Prostate gland (tissue), 2 donors: ENCODE data around the gene NBEAL1. TPM values are rescaled to one million over a fixed set of nuclear protein-coding genes. Genes with fewer than 3 reads are reported as not detected.
"Not testable (repeated sequence)": the region's sequence is repeated elsewhere in the genome, so short reads cannot be mapped to it uniquely, and the experiment has no call there.

ENCODE experiments used
- DNase-seq: peaks from one replicate; pipeline ENCODE4 v3.0.0-alpha.2; 2019; ENCODE audit warnings: low spot score
- H3K27ac ChIP-seq, 2 donors: fragments of 200-600 bp; sonication (generic); 2 replicates each; pipeline ENCODE4 v1.5.1; 2017 to 2019
- H3K27me3 ChIP-seq: fragments of 200-600 bp; sonication (generic); replicated peaks from 2 replicates; pipeline ENCODE4 v1.5.1; 2019; ENCODE audit not compliant: insufficient read depth
- H3K36me3 ChIP-seq, 2 donors: fragments of 200-600 bp; sonication (generic); 1 replicate in 1 of 2; 2 replicates in 1 of 2; pipeline versions ENCODE4 v1.5.1 to v1.8.1; 2017 to 2019
- H3K4me1 ChIP-seq: fragments of 200-600 bp; sonication (generic); replicated peaks from 2 replicates; pipeline ENCODE4 v1.5.1; 2019
- H3K4me3 ChIP-seq, 2 donors: fragments of 200-600 bp; sonication (generic); 2 replicates each; pipeline ENCODE4 v1.5.1; 2017 to 2019
- H3K9me3 ChIP-seq: fragments of 200-600 bp; sonication (generic); 2 replicates; pipeline ENCODE4 v1.5.1; 2017
- POLR2A ChIP-seq: fragments of 450-650 bp; IDR thresholded peaks from one replicate; pipeline ENCODE4 v1.6.1; 2016; ENCODE audit warnings: antibody characterized with exemption, mild to moderate bottlenecking
- POLR2AphosphoS5 ChIP-seq: sonication (generic); formaldehyde crosslinking; IDR thresholded peaks from one replicate; pipeline ENCODE4 v1.6.1; 2017; ENCODE audit warnings: antibody characterized with exemption
- WGBS: methylation state at CpG from one replicate; pipeline ENCODE4 v1.1.5; 2018; 5-methylcytosine and 5-hydroxymethylcytosine counted together
- intact Hi-C: fragments of 100-400 bp; cut with DNase I; formaldehyde crosslinking; loops from one replicate; pipeline ENCODE4 v1.14.2; 2022
- total RNA-seq, 2 donors: library from RNA; depleted of rRNA; stranded (reverse); fragments of >200 nt; gene quantifications; one replicate each; pipeline ENCODE4 v1.1.0, GENCODE V29; 2016
- TF ChIP-seq, protein P1 (sequence below), 4 experiments: fragments of 200-600 bp in 2 of 4; fragments of 450-650 bp in 2 of 4; sonication (generic) in 2 of 4; IDR thresholded peaks; 1 replicate in 3 of 4; 2 replicates in 1 of 4; pipeline ENCODE4 v1.5.1; 2016 to 2019; ENCODE audit warnings: antibody characterized with exemption in 4 of 4, mild to moderate bottlenecking in 2 of 4, moderate library complexity in 2 of 4

The NBEAL1 gene
- total RNA-seq, 2 donors from 2014 or later = 21.2 to 47.1 TPM

DNA sequence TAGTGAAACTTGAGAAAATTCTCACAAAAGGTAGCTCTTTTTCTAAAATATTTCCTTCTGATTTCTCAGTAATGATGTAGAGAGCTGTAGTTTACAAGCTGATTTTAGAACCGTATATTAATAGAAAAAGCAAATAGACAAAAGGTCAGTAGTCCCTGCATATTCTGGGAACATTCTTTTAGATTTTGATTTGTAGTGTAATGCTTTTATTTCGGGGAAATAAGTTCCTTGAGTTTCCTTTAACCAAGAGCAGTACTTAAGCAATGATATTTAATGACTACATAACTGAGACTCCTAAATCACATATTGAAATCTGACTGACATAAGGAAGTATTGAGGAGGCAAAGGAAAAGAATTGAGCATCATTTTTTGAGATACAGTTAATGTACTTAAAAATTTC lies 22.4 kb downstream of the NBEAL1 start:
- no peak for DNase-seq
- intact Hi-C loops = no loop called here
- H3K9me3 ChIP-seq = no peaks in the 10 kb centered on the region
- no peak overlapping the region for H3K27ac ChIP-seq
- no peak for TF ChIP-seq POLR2A
- TF ChIP-seq POLR2AphosphoS5 = no peak
- TF ChIP-seq, protein P1, sequence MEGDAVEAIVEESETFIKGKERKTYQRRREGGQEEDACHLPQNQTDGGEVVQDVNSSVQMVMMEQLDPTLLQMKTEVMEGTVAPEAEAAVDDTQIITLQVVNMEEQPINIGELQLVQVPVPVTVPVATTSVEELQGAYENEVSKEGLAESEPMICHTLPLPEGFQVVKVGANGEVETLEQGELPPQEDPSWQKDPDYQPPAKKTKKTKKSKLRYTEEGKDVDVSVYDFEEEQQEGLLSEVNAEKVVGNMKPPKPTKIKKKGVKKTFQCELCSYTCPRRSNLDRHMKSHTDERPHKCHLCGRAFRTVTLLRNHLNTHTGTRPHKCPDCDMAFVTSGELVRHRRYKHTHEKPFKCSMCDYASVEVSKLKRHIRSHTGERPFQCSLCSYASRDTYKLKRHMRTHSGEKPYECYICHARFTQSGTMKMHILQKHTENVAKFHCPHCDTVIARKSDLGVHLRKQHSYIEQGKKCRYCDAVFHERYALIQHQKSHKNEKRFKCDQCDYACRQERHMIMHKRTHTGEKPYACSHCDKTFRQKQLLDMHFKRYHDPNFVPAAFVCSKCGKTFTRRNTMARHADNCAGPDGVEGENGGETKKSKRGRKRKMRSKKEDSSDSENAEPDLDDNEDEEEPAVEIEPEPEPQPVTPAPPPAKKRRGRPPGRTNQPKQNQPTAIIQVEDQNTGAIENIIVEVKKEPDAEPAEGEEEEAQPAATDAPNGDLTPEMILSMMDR (IDR thresholded peaks at IDR 0.05) = no peak
- no peaks in the 10 kb centered on the region for H3K36me3 ChIP-seq
- 48% methylated on average over 2 of the region's 2 CpGs for WGBS
- no peak overlapping the region for H3K4me3 ChIP-seq
- H3K27me3 ChIP-seq = no peaks in the 10 kb centered on the region
- no peaks in the 10 kb centered on the region for H3K4me1 ChIP-seq

DNA sequence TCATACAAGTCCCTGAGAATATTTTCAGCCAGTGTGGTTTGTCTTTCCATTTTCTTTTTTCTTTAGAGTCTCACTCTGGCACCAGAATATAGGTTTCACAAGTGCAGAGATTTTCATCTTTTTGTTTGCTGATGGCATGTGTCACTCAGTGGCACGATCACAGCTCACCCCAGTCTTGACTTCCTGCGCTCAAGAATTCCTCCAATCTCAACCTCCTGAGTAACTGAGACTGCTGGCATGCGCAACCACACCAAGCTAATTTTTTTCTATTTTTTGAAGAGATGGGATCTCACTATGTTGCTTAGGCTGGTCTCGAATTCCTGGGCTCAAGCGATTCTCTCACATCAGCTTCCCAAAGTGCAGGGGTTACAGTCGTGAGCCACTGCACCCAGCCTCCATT lies 23.9 kb downstream of the NBEAL1 start:
- Histone ChIP-seq H3K27ac (no peak overlapping the region), H3K4me3 (no peak overlapping the region), H3K27me3 (no peaks in the 10 kb centered on the region), H3K9me3 (no peaks in the 10 kb centered on the region), H3K36me3 (no peaks in the 10 kb centered on the region), H3K4me1 (no peaks in the 10 kb centered on the region)
- intact Hi-C loops = no loop called here
- TF ChIP-seq POLR2AphosphoS5 = no peak
- TF ChIP-seq POLR2A = no peak
- TF ChIP-seq, protein P1 (IDR thresholded peaks at IDR 0.05) = no peak
- DNase-seq = no peak
- WGBS = 95% methylated on average over 6 of the region's 6 CpGs

DNA sequence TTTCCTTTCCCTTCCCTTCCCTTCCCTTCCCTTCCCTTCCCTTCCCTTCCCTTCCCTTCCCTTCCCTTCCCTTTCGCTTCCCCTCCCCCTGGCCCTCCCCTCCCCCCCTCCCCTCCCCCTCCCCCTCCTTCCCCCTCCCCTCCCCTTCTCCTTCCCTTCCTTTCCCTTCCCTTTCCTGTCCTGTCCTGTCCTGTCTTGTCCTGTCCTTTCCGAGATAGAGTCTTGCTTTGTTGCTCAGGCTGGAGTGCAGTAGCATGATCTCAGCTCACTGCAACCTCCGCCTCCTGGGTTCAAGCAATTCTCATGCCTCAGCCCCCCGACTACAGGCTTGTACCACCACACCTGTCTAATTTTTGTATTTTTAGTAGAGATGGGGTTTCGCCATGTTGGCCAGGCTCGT lies 24.5 kb downstream of the NBEAL1 start:
- H3K27me3 ChIP-seq, intact Hi-C loops, H3K4me1 ChIP-seq, H3K27ac ChIP-seq, H3K36me3 ChIP-seq, DNase-seq, H3K9me3 ChIP-seq, H3K4me3 ChIP-seq: not testable (repeated sequence)
- 88% methylated on average over 6 of the region's 6 CpGs for WGBS

DNA sequence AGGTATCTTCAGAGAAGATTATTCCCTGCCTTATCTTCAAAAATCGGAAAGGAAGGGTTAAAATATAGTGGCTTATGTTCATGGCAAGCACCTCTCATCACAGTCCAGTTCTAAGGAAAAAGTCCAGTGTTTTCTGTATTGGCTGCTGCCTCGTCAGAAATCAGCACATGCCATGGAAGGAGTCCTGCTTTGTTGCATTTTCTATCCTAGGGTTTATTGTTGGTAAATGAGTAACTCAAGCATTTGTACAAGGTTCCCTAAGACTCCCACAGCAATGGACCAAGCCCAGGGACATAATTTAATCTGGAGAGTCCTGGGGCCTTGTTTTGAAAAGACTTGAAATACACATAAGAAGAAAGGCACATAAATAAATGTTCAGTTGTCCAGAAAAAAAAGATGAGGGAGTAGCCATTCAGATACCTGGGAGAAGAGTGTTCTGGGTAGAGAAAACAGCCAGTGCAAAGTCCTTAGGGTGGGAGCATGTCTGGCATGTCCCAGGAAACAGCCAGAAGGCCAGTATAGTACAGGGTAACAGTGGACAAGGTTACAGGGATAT lies 26.4 kb downstream of the NBEAL1 start:
- Histone ChIP-seq H3K9me3 (no peaks in the 10 kb centered on the region), H3K27ac (no peak overlapping the region), H3K36me3 (no peaks in the 10 kb centered on the region), H3K4me3 (no peak overlapping the region), H3K4me1 (no peaks in the 10 kb centered on the region), H3K27me3 (no peaks in the 10 kb centered on the region)
- WGBS = 86% methylated on average over 2 of the region's 2 CpGs
- no peak for DNase-seq
- intact Hi-C loops = no loop called here
- TF ChIP-seq POLR2A = no peak
- TF ChIP-seq, protein P1 (IDR thresholded peaks at IDR 0.05) = no peak
- TF ChIP-seq POLR2AphosphoS5 = no peak

DNA sequence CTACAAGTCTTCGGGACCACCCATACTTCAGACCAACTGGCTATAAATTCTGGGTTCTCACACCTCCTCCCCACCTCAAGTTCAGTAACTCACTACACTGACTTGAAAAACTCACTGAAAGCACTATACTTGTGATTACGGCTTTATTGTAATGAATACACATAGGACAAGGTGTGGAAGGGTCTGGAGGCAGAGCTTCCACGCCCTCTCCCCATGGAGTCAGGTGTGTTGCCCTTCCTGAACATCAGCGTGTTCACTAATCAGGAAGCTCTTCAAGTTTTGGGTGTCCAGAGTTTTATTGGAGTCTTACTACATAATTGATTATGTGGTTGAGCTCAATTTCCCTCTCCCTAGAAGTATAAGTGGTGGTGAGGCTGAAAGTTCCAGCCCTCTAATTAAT lies 27.5 kb downstream of the NBEAL1 start:
- TF ChIP-seq POLR2A (no peak), POLR2AphosphoS5 (no peak)
- TF ChIP-seq, protein P1 (IDR thresholded peaks at IDR 0.05) = no peak
- Histone ChIP-seq H3K27ac (no peak overlapping the region), H3K4me1 (no peaks in the 10 kb centered on the region), H3K4me3 (no peak overlapping the region), H3K36me3 (no peaks in the 10 kb centered on the region), H3K27me3 (no peaks in the 10 kb centered on the region), H3K9me3 (no peaks in the 10 kb centered on the region)
- intact Hi-C loops = no loop called here
- 95% methylated on average over 4 of the region's 4 CpGs for WGBS
- no peak for DNase-seq
